Smooth muscle cell (in vitro differentiated cells): ENCODE measurements around the gene CASZ1. TPM values are rescaled to one million over a fixed set of nuclear protein-coding genes. Genes with fewer than 3 reads are reported as not detected.

Source experiments
- DNase-seq: peaks from one replicate; lab custom pipeline; 2025; ENCODE audit not compliant: unreplicated experiment; lab: John Stamatoyannopoulos, UW
- H2AFZ ChIP-seq: fragments of 200-600 bp; sonication (generic); 2 replicates; pipeline ENCODE4 v1.6.0; 2016; ENCODE audit warnings: antibody characterized with exemption, low read depth, mild to moderate bottlenecking
- H3F3A ChIP-seq: fragments of 200-600 bp; sonication (generic); 2 replicates; pipeline ENCODE4 v1.6.0; 2017; ENCODE audit warnings: antibody characterized with exemption, low read depth
- H3K27ac ChIP-seq: fragments of 200-600 bp; sonication (generic); 2 replicates; pipeline ENCODE4 v1.5.1; 2016; ENCODE audit warnings: low read depth, mild to moderate bottlenecking
- H3K27me3 ChIP-seq: fragments of 200-600 bp; sonication (generic); 2 replicates; pipeline ENCODE4 v1.6.1; 2016; ENCODE audit warnings: low read depth, mild to moderate bottlenecking
- H3K36me3 ChIP-seq: fragments of 200-600 bp; sonication (generic); 2 replicates; pipeline ENCODE4 v1.5.1; 2016; ENCODE audit warnings: low read depth
- H3K4me1 ChIP-seq: fragments of 200-600 bp; sonication (generic); 2 replicates; pipeline ENCODE4 v1.5.1; 2016; ENCODE audit warnings: low read depth
- H3K4me2 ChIP-seq: fragments of 200-600 bp; sonication (generic); 2 replicates; pipeline ENCODE4 v1.6.0; 2016; ENCODE audit warnings: mild to moderate bottlenecking
- H3K4me3 ChIP-seq: fragments of 200-600 bp; sonication (generic); 2 replicates; pipeline ENCODE4 v1.5.1; 2016; ENCODE audit warnings: mild to moderate bottlenecking
- H3K79me2 ChIP-seq: fragments of 200-600 bp; sonication (generic); 2 replicates; pipeline ENCODE4 v1.6.0; 2016; ENCODE audit warnings: low read depth, mild to moderate bottlenecking
- H3K9ac ChIP-seq: fragments of 200-600 bp; sonication (generic); 2 replicates; pipeline ENCODE4 v1.6.0; 2016; ENCODE audit warnings: low read depth
- H3K9me3 ChIP-seq: fragments of 200-600 bp; sonication (generic); replicated peaks from 2 replicates; pipeline ENCODE4 v1.5.1; 2016; ENCODE audit warnings: low read depth
- H4K20me1 ChIP-seq: fragments of 200-600 bp; sonication (generic); 2 replicates; pipeline ENCODE4 v1.6.0; 2016; ENCODE audit warnings: low read depth
- CTCF ChIP-seq: fragments of 200-600 bp; sonication (generic); IDR thresholded peaks from 2 replicates; pipeline ENCODE4 v1.5.1; 2017; ENCODE audit warnings: borderline replicate concordance, mild to moderate bottlenecking, antibody characterized with exemption; ENCODE audit not compliant: insufficient read depth, poor library complexity, severe bottlenecking
- WGBS: methylation state at CpG from one replicate; pipeline ENCODE4 v1.1.7; 2016; ENCODE audit warnings: low lambda C conversion rate; 5-methylcytosine and 5-hydroxymethylcytosine counted together
- polyA plus RNA-seq: library from polyadenylated mRNA; unstranded; fragments of >200 nt; fragmentation: Nextera tagmentation; extraction: Ambion mirVana; gene quantifications from 2 replicates; pipeline ENCODE4 v1.2.1, GENCODE V29; 2016
- total RNA-seq: library from RNA; depleted of rRNA; stranded (reverse); fragments of >200 nt; gene quantifications from 2 replicates; pipeline ENCODE4 v1.2.3, GENCODE V29; 2014

Gene CASZ1
- total and polyA plus RNA-seq, 2 experiments from 2014 or later, result 0.70 to 1.9 TPM

GRCh38 chr1:10741696-10742095 is 54.8 kb downstream of the CASZ1 start:
- Histone ChIP-seq H3K4me2 (no peak overlapping the region), H3K27ac (no peak overlapping the region), H3K4me1 (no peaks in the 10 kb centered on the region), H2AFZ (no peak overlapping the region), H3K27me3 (no peaks in the 10 kb centered on the region), H3F3A (no peaks in the 10 kb centered on the region), H3K79me2 (no peaks in the 10 kb centered on the region), H3K4me3 (no peak overlapping the region), H3K36me3 (no peaks in the 10 kb centered on the region), H4K20me1 (no peaks in the 10 kb centered on the region), H3K9me3 (no peaks in the 10 kb centered on the region), H3K9ac (no peak overlapping the region)
- TF ChIP-seq CTCF, result no peak
- no peak for DNase-seq
- WGBS, result 92% methylated on average over 13 of the region's 13 CpGs

- Histone ChIP-seq H3K4me1 (peaks cover 5% of the 10 kb centered on the region), H3K27ac (no peak overlapping the region), H3K4me2 (no peak overlapping the region), H3K79me2 (no peaks in the 10 kb centered on the region), H3K27me3 (no peaks in the 10 kb centered on the region), H3K9ac (no peak overlapping the region), H2AFZ (no peak overlapping the region), H3K4me3 (no peak overlapping the region), H4K20me1 (no peaks in the 10 kb centered on the region), H3K9me3 (no peaks in the 10 kb centered on the region), H3K36me3 (no peaks in the 10 kb centered on the region), H3F3A (no peaks in the 10 kb centered on the region)
- no peak for DNase-seq
- TF ChIP-seq CTCF, result no peak
- 91% methylated on average over 6 of the region's 6 CpGs for WGBS
Measured at GRCh38 chr1:10740123-10740522, 56.3 kb downstream of the CASZ1 start.

GRCh38 chr1:10739589-10739988 is 56.9 kb downstream of the CASZ1 start:
- H3F3A ChIP-seq, result no peaks in the 10 kb centered on the region
- no peak overlapping the region for H2AFZ ChIP-seq
- H3K9me3 ChIP-seq, result no peaks in the 10 kb centered on the region
- no peak overlapping the region for H3K27ac ChIP-seq
- H3K79me2 ChIP-seq, result no peaks in the 10 kb centered on the region
- no peak overlapping the region for H3K4me3 ChIP-seq
- no peak for TF ChIP-seq CTCF
- H4K20me1 ChIP-seq, result no peaks in the 10 kb centered on the region
- no peak for DNase-seq
- H3K4me2 ChIP-seq, result no peak overlapping the region
- peaks cover 10% of the 10 kb centered on the region for H3K4me1 ChIP-seq
- H3K36me3 ChIP-seq, result no peaks in the 10 kb centered on the region
- H3K9ac ChIP-seq, result no peak overlapping the region
- 89% methylated on average over 8 of the region's 8 CpGs for WGBS
- H3K27me3 ChIP-seq, result no peaks in the 10 kb centered on the region

GRCh38 chr1:10738061-10739058 is 58.1 kb downstream of the CASZ1 start:
- Histone ChIP-seq H3K36me3 (no peaks in the 10 kb centered on the region), H3K4me1 (peaks cover 21% of the 10 kb centered on the region), H3K4me3 (no peak overlapping the region), H3K4me2 (no peak overlapping the region), H3K9ac (no peak overlapping the region), H4K20me1 (no peaks in the 10 kb centered on the region), H3K9me3 (no peaks in the 10 kb centered on the region), H3K27me3 (no peaks in the 10 kb centered on the region), H2AFZ (no peak overlapping the region), H3K79me2 (no peaks in the 10 kb centered on the region), H3F3A (no peaks in the 10 kb centered on the region), H3K27ac (no peak overlapping the region)
- no peak for DNase-seq
- TF ChIP-seq CTCF, result no peak
- 86% methylated on average over 21 of the region's 21 CpGs for WGBS
